HG03060 (cell line): ENCODE measurements around the gene TMC3.

Source experiments
- ATAC-seq: cut with Tn5 transposase; IDR thresholded peaks from one replicate; pipeline ENCODE4 v1.9.1; 2021; ENCODE audit warnings: low read depth, moderate number of reproducible peaks; ENCODE audit not compliant: unreplicated experiment

TMC3 gene

GRCh38 chr15:81285461-81285860 lies 88.6 kb downstream of the TMC3 start:
- no peak for ATAC-seq

- no peak for ATAC-seq
Observed at GRCh38 chr15:81284256-81285031, 89.6 kb downstream of the TMC3 start.

GRCh38 chr15:81282911-81283310 lies 91.1 kb downstream of the TMC3 start:
- ATAC-seq: no peak

GRCh38 chr15:81282606-81282895 lies 91.5 kb downstream of the TMC3 start:
- ATAC-seq: no peak

- ATAC-seq: no peak
Observed at GRCh38 chr15:81281766-81282605, 92.0 kb downstream of the TMC3 start.

GRCh38 chr15:81281456-81281735 lies 92.6 kb downstream of the TMC3 start:
- no peak for ATAC-seq
